HG03095 (cell line): Measurements from ENCODE around the gene ZBTB26.
"Not testable (repeated sequence)": the region's sequence is repeated elsewhere in the genome, so short reads cannot be mapped to it uniquely, and the experiment has no call there.

Source experiments
- ATAC-seq: cut with Tn5 transposase; IDR thresholded peaks from one replicate; pipeline ENCODE4 v1.9.1; 2021; ENCODE audit warnings: moderate library complexity; ENCODE audit not compliant: unreplicated experiment

The ZBTB26 gene

DNA sequence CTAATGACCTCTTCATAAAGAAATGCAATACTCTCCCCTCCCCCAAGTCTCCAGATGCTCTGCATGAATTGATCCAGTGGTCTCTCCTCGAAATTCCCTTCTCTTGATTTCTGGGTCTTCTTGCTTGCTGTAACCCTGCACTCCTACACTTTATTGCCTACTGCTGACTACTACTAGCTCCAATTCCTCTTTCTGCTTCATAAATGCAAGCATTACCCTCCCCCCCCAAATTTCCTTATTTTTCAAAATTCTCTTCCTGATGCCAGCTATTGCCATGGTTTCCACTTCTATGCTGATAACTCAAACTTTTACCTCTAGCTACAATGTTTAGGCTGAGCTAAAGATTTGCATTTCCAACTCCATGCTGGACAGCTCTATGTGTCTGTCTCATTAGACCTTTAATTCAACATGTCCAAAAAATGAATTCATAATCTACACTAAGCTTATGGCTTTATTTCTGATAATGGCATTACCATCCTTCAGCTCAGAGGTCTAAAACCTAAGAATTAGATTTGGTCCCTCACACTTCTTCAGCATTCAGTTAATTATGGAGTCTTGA lies 1.4 kb downstream of the ZBTB26 start:
- ATAC-seq, result no peak

DNA sequence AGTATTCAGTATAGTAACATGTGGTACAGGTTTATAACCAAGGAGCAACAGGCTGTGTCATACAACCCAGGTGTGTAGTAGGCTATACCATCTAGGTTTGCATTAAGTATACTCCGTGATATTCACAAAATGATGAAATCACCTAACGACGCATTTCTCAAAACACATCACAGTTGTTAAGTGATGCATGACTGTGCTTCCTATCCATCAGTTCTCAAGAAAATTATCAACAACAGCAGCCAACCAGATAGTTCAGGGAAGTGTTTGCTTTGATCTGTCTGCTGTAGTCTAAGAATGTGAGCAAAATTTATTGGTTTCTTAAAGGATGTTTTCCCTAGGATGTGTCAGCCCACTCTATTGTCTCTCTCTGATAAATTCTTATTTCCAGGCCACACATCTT lies 7.4 kb downstream of the ZBTB26 start:
- no peak for ATAC-seq

DNA sequence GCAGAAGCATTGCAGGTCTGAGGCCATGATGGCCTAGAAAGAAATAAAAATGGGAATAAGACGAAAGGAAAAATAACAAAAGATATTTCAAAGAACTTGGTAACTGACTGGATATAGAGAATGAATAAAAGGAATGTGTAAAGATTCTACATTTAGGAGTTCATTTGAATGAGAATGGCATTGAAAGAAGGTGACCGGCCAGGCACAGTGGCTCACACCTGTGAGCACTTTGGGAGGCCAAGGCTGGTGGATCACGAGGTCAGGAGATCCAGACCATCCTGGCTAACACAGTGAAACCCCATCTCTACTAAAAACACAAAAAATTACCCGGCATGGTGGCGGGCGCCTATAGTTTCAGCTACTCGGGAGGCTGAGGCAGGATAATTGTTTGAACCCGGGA lies 8.6 kb downstream of the ZBTB26 start:
- ATAC-seq, result no peak

DNA sequence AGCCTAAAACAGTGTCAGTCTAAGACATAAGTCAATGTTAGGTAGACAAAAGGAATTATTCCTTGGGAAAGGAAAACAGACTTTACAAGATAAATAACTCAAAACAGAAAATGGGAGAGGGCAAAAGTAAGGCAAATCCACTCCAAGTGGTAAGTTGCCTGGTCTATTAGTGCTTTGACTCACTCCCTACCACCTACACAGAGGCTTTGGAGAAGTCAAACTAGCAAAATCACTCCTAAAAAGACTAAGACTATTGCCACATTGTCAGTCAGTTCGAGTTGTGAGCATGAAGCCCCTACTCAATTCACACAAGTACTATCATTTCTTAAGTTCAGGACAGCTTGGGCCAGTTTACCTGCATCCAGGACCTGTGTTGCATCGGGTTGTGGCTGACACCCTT lies 13.0 kb downstream of the ZBTB26 start:
- no peak for ATAC-seq

DNA sequence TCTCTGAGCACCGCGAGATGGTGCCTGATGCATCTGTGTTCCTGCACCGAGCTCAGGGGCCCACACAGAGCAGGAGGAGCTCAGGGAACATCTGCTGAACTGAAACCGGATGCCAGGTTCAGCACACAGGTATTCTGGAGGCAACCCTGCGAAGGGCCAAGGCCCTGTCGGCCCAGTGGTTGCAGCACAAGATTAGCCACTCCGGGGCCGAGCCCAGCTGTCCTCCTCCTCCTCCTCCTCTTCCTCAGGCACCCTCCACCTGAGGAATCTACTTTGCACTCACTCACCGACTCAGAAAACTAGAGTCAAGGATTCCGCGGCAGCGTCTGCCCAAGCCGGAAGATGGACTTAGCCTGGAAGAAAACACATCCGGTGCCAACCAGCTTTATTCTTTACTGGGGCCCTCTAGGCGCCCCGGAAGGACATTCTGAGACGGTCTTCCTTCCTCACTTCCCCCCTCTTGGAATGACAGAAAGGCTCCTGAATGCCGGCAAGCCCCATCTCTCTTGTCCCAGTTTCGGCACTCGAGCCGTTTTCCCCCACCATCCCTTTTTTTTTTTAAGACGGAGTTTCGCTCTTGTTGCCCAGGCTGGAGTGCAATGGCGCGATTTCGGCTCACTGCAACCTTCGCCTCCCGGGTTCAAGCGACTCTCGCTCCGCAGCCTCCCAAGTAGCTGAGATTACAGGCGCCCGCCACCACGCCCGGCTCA lies 18.2 kb downstream of the ZBTB26 start, which contains the start of gene ZBTB6:
Gene ZBTB6 (minus strand): TSS at position 360 of the 710 bp plus-strand sequence. CDS start 1,251 bp downstream, outside the sequence.
- peak; percentile 98 for ATAC-seq

DNA sequence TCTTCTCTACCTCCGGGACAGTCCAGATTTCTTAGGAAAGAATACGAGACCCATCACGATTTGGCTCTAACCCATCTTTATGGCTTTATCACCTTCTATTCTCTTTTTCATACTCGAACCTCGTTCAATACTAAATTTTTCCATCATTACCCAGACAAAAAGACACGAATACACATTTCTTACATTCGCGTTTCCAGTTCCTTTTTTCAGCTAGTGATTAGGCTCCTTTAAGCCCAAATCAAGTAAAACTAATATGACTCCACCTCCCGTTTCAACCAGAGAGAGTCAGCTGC lies 18.7 kb downstream of the ZBTB26 start:
- no peak for ATAC-seq

DNA sequence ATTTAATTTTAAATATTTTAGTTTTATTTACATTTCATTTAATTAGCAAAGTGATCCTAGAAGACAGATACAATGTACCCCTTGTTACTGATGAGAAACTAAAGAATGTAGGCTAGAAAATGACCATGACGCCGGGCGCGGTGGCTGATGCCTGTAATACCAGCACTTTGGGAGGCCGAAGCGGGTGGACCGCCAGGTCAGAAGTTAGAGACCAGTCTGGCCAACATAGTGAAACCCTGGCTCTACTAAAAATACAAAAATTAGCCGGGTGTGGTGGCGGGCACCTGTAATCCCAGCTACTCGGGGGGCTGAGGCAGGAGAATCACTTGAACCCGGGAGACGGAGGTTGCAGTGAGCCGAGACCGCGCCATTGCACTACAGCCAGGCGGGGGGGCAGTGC lies 25.2 kb downstream of the ZBTB26 start:
- not testable (repeated sequence) for ATAC-seq

DNA sequence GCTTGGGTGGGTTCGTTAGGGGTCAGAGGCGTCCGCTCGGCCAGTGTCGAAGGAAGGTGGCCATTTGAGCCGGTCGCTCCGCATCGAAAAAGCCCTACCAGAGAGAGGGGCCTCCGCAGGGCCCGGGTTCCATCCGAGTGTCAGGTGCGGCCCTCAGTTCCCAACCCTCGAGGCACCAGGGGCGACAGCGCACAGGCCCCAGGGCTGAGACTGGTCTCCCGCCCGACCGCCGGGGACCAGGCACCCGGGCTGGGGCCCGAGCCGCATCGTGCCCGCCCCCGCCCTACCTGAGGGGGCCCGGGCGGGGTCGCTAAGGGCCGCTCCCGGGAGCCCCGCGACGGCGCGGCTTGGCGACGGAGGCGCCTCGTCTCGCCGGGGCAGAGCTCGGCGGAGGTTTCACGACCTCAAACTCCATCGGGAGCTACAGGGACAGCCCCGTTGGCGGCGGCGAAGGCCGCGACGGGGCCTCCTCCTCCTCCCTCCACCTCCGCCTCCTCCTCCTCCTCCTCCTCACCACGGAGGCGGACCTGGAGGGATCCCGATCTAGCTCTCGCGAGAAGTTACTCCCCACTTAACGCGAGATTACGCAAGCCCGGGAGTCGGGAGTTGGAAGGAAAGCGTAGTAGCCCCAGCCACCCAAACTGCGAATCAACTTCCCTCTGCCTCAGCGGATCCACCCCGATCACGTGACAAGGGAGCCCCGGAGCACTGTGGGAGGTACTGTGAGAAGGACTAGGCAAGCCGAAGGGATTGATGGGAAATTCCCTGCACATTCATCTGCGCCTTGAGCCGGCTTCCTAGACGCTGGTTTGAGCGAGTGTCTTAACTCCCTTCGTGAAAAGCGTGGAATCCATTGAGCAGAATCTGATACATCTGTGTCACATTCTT lies 26.2 kb downstream of the ZBTB26 start, which contains the start of gene RC3H2:
Gene RC3H2 (minus strand): TSS at position 537 of the 888 bp plus-strand sequence. CDS start 7,850 bp downstream, outside the sequence.
- ATAC-seq, result peak; percentile 78

DNA sequence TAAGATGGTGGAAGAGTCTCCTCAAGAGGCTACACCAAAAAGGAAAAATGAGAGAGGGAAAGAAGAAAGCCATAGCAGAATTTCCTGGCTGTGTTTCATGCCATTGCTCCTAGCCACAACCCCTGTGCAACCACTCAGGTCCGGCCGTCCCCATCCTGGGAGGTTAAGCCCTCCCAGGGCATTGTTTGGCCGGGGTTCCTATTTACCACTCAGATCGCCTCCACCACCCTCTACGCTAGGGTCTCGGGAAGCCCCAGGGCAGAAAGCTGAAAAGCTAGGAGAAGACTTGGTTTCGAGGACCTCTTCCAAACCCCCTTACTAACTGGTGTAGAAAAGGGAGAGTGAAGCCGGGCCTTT lies 26.9 kb downstream of the ZBTB26 start:
- peak; percentile 27 for ATAC-seq

DNA sequence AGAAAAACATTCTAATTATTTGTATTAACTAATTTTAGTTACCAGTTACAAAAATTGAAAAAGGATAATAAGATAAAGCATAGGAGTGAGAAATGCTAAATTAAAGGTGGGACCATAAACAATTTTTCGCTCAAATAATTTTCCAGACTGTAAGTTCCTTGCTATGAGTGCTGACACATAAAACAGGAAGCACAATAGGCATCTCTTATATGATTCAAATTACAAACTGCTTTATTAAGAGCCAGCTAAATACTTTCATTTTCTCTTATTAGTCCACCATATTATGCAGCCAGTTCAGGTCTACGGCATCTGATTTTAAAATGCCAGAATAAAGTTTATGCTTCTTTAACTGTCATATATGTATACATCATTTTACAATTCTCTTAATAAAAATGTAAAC lies 30.5 kb downstream of the ZBTB26 start:
- no peak for ATAC-seq

DNA sequence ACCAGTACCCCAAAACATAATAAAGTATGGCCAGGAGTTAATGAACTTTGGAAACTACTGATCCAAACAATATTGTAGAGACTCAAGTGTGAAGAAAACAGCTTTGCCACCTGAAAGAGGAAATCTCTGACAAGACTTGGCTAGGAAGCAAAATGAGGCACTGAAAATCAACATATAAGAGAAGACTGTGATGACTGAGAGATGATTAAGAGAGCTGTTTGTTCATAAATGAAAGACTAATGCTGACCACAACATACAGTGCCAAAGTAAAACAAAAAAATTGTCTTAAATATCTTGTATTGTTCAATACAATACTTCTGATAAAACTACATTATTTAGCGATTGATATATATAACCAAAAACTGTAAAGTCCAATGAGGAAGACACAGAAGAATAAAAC lies 33.3 kb downstream of the ZBTB26 start:
- no peak for ATAC-seq

DNA sequence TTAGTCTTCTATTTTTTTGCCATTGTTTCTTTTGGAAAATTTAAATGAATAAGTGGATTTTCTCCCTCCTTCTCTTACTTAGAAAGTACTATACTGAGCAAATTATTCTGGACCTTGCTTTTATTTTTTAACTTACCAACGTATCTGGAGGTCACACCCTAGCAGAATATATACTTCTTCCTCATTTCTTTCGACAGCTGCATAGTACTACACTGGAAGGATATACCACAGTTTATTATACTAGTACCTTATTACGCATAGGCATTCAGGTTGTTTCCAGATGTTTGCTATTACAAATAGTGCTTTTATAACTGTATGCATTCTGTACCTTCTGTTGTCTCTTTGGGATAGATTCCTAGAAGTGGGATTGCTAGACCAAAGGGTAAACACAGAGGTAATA lies 42.8 kb downstream of the ZBTB26 start:
- ATAC-seq, result no peak

DNA sequence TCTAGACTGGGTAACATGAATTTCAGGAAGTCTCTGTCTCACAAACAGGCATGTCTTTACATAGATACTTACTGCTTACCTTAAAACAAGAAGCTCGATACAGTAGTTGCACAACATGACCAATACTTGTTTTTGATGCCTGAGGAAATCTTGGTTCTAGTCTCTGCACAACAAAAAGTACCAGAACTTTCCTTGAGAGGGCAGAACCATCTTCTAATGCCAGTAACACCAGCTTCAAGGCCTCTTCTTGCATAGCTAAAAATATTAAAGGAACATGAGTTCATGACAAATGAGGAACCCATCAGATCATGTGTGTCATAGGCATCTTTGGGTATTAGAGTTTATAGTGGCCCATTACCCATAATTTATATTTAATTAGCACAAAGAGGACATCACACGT lies 48.2 kb downstream of the ZBTB26 start:
- no peak for ATAC-seq

DNA sequence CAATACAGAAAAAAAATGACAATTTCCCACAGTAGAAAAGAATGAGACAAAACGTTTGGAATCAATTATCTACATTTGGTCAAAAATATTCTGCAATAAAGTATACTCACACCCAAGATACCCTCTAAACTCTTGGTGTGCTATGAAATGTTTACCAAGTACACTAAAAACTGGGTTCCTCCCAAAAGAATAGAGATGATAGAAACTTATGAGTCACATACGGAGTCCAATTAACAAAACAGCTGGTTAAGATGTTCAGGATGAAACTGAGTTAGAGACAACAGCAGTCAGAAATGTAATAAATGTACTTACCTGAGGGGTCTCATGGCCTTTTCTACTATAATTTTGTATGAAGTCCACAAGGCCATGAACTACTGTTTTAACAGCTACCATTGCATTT lies 51.9 kb downstream of the ZBTB26 start:
- ATAC-seq, result no peak

DNA sequence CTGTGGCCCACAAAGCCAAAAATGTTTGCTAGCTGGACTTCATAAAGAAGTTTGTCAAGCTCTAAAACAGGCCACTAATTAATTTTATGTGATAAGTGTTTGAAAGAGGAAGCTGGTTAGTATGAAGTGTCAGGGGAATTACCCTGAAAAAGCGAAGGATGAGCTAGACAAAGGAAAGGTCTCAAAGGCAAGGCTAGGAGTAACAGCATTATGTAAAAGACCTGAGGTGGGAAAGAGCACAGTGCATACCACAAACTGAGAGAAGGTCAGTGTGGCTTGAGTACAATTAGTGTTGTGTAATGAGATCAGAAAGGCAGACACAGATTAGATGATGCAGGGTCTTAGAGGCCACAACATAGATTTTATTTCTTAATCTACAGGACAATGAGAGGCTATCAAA lies 55.8 kb downstream of the ZBTB26 start:
- no peak for ATAC-seq

DNA sequence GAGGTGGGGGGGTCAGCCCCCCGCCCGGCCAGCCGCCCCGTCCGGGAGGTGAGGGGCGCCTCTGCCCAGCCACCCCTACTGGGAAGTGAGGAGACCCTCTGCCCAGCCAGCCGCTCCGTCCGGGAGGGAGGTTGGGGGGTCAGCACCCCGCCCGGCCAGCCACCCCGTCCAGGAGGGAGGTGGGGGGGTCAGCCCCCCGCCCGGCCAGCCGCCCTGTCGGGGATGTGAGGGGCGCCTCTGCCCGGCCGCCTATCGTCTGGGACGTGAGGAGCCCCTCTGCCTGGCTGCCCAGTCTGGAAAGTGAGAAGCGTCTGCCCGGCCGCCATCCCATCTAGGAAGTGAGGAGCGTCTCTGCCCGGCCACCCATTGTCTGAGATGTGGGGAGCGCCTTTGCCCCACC lies 64.0 kb downstream of the ZBTB26 start:
- ATAC-seq, result not testable (repeated sequence)

DNA sequence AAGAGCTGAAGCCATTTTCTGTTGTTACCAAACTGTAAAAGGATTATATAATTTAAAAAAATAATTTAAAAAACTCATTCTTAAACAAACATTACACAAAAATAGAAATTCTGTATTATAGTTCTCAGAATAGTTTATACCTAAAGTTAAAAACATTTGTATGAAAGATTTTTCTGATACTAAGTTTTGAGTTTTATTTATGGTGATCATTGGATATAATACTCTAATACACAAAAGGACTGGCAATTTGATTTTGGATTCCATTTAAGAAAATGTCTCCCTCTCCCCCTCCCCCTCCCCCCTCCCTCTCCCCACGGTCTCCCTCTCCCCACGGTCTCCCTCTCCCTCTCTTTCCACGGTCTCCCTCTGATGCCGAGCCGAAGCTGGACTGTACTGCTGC lies 65.2 kb downstream of the ZBTB26 start:
- no peak for ATAC-seq
